ENCODE results near the gene NUTM1.
"Not testable (repeated sequence)": the region's sequence is repeated elsewhere in the genome, so short reads cannot be mapped to it uniquely, and the experiment has no call there.

GRCh38 chr15:34352996-34353395 is 9.9 kb downstream of the NUTM1 start:
- TF ChIP-seq, protein P1, sequence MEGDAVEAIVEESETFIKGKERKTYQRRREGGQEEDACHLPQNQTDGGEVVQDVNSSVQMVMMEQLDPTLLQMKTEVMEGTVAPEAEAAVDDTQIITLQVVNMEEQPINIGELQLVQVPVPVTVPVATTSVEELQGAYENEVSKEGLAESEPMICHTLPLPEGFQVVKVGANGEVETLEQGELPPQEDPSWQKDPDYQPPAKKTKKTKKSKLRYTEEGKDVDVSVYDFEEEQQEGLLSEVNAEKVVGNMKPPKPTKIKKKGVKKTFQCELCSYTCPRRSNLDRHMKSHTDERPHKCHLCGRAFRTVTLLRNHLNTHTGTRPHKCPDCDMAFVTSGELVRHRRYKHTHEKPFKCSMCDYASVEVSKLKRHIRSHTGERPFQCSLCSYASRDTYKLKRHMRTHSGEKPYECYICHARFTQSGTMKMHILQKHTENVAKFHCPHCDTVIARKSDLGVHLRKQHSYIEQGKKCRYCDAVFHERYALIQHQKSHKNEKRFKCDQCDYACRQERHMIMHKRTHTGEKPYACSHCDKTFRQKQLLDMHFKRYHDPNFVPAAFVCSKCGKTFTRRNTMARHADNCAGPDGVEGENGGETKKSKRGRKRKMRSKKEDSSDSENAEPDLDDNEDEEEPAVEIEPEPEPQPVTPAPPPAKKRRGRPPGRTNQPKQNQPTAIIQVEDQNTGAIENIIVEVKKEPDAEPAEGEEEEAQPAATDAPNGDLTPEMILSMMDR (IDR thresholded peaks at IDR 0.05) = not testable (repeated sequence)
- not testable (repeated sequence) for TF ChIP-seq EZH2 (IDR thresholded peaks at IDR 0.05; ENCODE audit: borderline replicate concordance, insufficient read depth, low read depth, low read length, poor library complexity, severe bottlenecking)

Data from B cell (primary cell).